ENCODE results near the gene ELMO1.

Gene ELMO1

GRCh38 chr7:36957620-36958019 is 491.0 kb downstream of the ELMO1 start:
- Histone ChIP-seq H3K4me3 (ENCODE audit: low read depth in 1 of 2, low read length in 2 of 2) (no peak overlapping the region), H4K20me1 (ENCODE audit: insufficient read depth, low read length) (no peaks in the 10 kb centered on the region), H3K79me2 (ENCODE audit: insufficient read depth, low read length) (no peaks in the 10 kb centered on the region), H3K4me1 (ENCODE audit: insufficient read depth, low read length) (no peaks in the 10 kb centered on the region), H3K27me3 (ENCODE audit: insufficient read depth, low read length, poor library complexity) (no peaks in the 10 kb centered on the region), H3K36me3 (ENCODE audit: insufficient read depth, low read length) (no peaks in the 10 kb centered on the region), H3K4me2 (ENCODE audit: insufficient read depth, low read length) (no peak overlapping the region), H2AFZ (ENCODE audit: low read depth, low read length) (no peak overlapping the region), H3K9me3 (ENCODE audit: insufficient read depth, low read length, severe bottlenecking) (no peaks in the 10 kb centered on the region), H3K27ac (ENCODE audit: low read length) (no peak overlapping the region), H3K9ac (ENCODE audit: low read depth, low read length) (no peak overlapping the region)
- DNase-seq: no peak
- peak; percentile 40; the same call in 1 of the 3 replicates for ATAC-seq (ENCODE audit: insufficient read depth, low read depth)
- no peak for TF ChIP-seq EZH2 (IDR thresholded peaks at IDR 0.05; ENCODE audit: borderline replicate concordance, low read depth, low read length, severe bottlenecking)
- no peak for TF ChIP-seq CTCF (IDR thresholded peaks at IDR 0.05; ENCODE audit: borderline replicate concordance, extremely low read depth, low read length, poor library complexity, severe bottlenecking)

GRCh38 chr7:36956814-36957213 is 491.9 kb downstream of the ELMO1 start:
- Histone ChIP-seq H3K79me2 (ENCODE audit: insufficient read depth, low read length) (no peaks in the 10 kb centered on the region), H3K4me1 (ENCODE audit: insufficient read depth, low read length) (no peaks in the 10 kb centered on the region), H2AFZ (ENCODE audit: low read depth, low read length) (no peak overlapping the region), H3K27ac (ENCODE audit: low read length) (no peak overlapping the region), H3K4me2 (ENCODE audit: insufficient read depth, low read length) (no peak overlapping the region), H3K4me3 (ENCODE audit: low read depth in 1 of 2, low read length in 2 of 2) (no peak overlapping the region), H4K20me1 (ENCODE audit: insufficient read depth, low read length) (no peaks in the 10 kb centered on the region), H3K27me3 (ENCODE audit: insufficient read depth, low read length, poor library complexity) (no peaks in the 10 kb centered on the region), H3K9me3 (ENCODE audit: insufficient read depth, low read length, severe bottlenecking) (no peaks in the 10 kb centered on the region), H3K36me3 (ENCODE audit: insufficient read depth, low read length) (no peaks in the 10 kb centered on the region), H3K9ac (ENCODE audit: low read depth, low read length) (no peak overlapping the region)
- no peak for ATAC-seq (ENCODE audit: insufficient read depth, low read depth)
- no peak for DNase-seq
- TF ChIP-seq CTCF (IDR thresholded peaks at IDR 0.05; ENCODE audit: borderline replicate concordance, extremely low read depth, low read length, poor library complexity, severe bottlenecking) (no peak), EZH2 (IDR thresholded peaks at IDR 0.05; ENCODE audit: borderline replicate concordance, low read depth, low read length, severe bottlenecking) (no peak)

- no peak overlapping the region for H3K4me2 ChIP-seq (ENCODE audit: insufficient read depth, low read length)
- H2AFZ ChIP-seq (ENCODE audit: low read depth, low read length): no peak overlapping the region
- no peak overlapping the region for H3K27ac ChIP-seq (ENCODE audit: low read length)
- no peak for DNase-seq
- H4K20me1 ChIP-seq (ENCODE audit: insufficient read depth, low read length): no peaks in the 10 kb centered on the region
- H3K79me2 ChIP-seq (ENCODE audit: insufficient read depth, low read length): no peaks in the 10 kb centered on the region
- H3K9me3 ChIP-seq (ENCODE audit: insufficient read depth, low read length, severe bottlenecking): no peaks in the 10 kb centered on the region
- H3K9ac ChIP-seq (ENCODE audit: low read depth, low read length): no peak overlapping the region
- H3K27me3 ChIP-seq (ENCODE audit: insufficient read depth, low read length, poor library complexity): no peaks in the 10 kb centered on the region
- no peak overlapping the region for H3K4me3 ChIP-seq (ENCODE audit: low read depth in 1 of 2, low read length in 2 of 2)
- H3K36me3 ChIP-seq (ENCODE audit: insufficient read depth, low read length): no peaks in the 10 kb centered on the region
- no peak for ATAC-seq (ENCODE audit: insufficient read depth, low read depth)
- no peak for TF ChIP-seq EZH2 (IDR thresholded peaks at IDR 0.05; ENCODE audit: borderline replicate concordance, low read depth, low read length, severe bottlenecking)
- TF ChIP-seq CTCF (IDR thresholded peaks at IDR 0.05; ENCODE audit: borderline replicate concordance, extremely low read depth, low read length, poor library complexity, severe bottlenecking): no peak
- H3K4me1 ChIP-seq (ENCODE audit: insufficient read depth, low read length): no peaks in the 10 kb centered on the region
Observed at GRCh38 chr7:36955456-36956129, 493.1 kb downstream of the ELMO1 start.

Measured in DND-41 (cell line).